ENCODE measurements around the gene BPIFB3. TPM values are rescaled to one million over a fixed set of nuclear protein-coding genes. Genes with fewer than 3 reads are reported as not detected.

The BPIFB3 gene
- total RNA-seq, 2 donors from 2014 or later, result not detected

- Histone ChIP-seq H3K27me3 (no peaks in the 10 kb centered on the region), H3K4me1 (no peaks in the 10 kb centered on the region), H3K27ac (no peak overlapping the region), H3K4me3 (no peak overlapping the region), H3K9me3 (no peaks in the 10 kb centered on the region), H3K36me3 (replicated peaks in 1 of 2; ENCODE audit: insufficient read depth in 1 of 2, low read depth in 2 of 2) (no peaks in the 10 kb centered on the region)
- no peak for DNase-seq
- 68 to 77% methylated on average over 9 to 10 of the region's 10 CpGs for WGBS, 2 donors
- intact Hi-C loops (cut with DNase I), result no loop called here
- ATAC-seq, result no peak
- TF ChIP-seq POLR2A (IDR thresholded peaks at IDR 0.05), result no peak
- TF ChIP-seq, protein P1, sequence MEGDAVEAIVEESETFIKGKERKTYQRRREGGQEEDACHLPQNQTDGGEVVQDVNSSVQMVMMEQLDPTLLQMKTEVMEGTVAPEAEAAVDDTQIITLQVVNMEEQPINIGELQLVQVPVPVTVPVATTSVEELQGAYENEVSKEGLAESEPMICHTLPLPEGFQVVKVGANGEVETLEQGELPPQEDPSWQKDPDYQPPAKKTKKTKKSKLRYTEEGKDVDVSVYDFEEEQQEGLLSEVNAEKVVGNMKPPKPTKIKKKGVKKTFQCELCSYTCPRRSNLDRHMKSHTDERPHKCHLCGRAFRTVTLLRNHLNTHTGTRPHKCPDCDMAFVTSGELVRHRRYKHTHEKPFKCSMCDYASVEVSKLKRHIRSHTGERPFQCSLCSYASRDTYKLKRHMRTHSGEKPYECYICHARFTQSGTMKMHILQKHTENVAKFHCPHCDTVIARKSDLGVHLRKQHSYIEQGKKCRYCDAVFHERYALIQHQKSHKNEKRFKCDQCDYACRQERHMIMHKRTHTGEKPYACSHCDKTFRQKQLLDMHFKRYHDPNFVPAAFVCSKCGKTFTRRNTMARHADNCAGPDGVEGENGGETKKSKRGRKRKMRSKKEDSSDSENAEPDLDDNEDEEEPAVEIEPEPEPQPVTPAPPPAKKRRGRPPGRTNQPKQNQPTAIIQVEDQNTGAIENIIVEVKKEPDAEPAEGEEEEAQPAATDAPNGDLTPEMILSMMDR (IDR thresholded peaks at IDR 0.05), result no peak
Measured at GRCh38 chr20:33026779-33027759, 26.6 kb upstream of the BPIFB3 start.

DNA sequence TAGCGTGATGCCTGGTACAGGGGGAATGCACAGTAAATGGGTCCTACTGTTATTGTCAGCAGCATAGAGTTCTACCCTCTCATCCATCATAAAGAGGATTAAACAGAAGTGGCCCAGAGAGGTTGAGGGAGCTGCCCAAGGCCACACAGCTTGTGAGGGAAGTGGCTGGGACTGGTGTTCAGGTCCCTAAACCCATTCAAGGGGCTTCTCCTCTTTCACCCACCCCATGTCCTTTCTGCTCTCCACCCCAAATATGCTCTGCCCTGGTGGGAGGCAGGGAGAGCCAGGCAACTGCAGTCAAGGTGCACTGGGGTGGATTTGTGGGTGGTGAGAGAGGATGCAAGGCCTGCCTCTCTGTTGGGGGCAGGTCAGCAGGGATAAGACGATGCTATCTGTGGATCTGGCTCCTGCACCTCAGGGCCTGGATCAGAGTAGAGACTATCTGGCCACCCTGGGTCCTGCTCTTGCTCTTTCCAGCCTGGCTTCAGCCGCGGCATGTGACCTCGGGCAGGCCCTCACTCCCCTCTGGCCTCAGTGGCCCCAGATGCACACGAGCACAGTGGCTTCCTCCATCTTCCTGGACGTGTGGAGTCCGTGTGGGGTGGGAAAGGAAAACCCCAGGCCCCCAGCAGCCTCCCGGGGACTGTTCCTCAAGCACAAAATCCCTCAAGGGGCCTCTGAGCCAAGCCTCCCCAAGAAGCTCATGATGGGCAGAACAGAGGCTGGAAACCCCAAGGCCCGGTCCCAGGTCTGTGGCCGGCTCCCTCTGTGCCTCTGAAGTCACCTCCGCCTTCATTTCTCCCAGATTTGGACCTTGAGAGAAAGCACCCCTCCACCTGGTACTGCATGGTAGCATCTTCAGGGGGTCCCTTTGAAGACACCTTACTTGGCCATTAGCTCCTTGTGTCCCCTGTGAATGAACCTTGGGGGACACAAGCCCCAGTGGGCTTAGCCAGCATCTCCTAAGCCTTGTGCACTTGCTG, 25.6 kb upstream of the BPIFB3 start:
- Histone ChIP-seq H3K4me3 (no peak overlapping the region), H3K36me3 (replicated peaks in 1 of 2; ENCODE audit: insufficient read depth in 1 of 2, low read depth in 2 of 2) (no peaks in the 10 kb centered on the region), H3K27me3 (no peaks in the 10 kb centered on the region), H3K27ac (no peak overlapping the region), H3K4me1 (no peaks in the 10 kb centered on the region), H3K9me3 (no peaks in the 10 kb centered on the region)
- no peak for ATAC-seq
- intact Hi-C loops (cut with DNase I), result no loop called here
- TF ChIP-seq, protein P1 (IDR thresholded peaks at IDR 0.05), result no peak
- TF ChIP-seq POLR2A (IDR thresholded peaks at IDR 0.05), result no peak
- 60 to 63% methylated on average over 2 to 12 of the region's 12 CpGs for WGBS, 2 donors
- DNase-seq, result no peak

DNA sequence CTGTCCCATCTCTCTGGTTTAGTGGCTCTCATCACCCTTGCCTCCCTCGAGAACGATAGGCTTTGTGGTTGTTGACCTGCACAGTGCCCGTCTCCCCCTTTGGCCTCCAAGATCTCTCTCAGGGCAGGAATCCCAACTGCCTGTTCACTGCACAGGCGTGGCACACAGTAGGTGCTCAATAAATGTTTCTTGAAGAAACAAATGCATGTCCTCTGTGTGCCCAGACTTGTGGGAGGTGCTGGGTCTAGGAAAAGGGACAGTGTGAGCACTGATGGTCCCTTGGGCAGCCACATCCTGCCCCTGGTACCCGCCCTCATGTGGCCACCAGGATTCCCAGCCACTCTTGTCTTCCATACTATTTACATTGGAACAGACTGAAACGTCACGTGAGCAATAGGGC, 24.8 kb upstream of the BPIFB3 start:
- no peaks in the 10 kb centered on the region for H3K9me3 ChIP-seq
- WGBS, 2 donors, result 38 to 54% methylated on average over 7 of the region's 7 CpGs
- no peaks in the 10 kb centered on the region for H3K27me3 ChIP-seq
- no peaks in the 10 kb centered on the region for H3K4me1 ChIP-seq
- intact Hi-C loops (cut with DNase I), result no loop called here
- TF ChIP-seq POLR2A (IDR thresholded peaks at IDR 0.05), result no peak
- TF ChIP-seq, protein P1 (IDR thresholded peaks at IDR 0.05), result no peak
- no peak overlapping the region for H3K27ac ChIP-seq
- no peak for ATAC-seq
- no peak overlapping the region for H3K4me3 ChIP-seq
- DNase-seq, result no peak
- no peaks in the 10 kb centered on the region for H3K36me3 ChIP-seq (replicated peaks in 1 of 2; ENCODE audit: insufficient read depth in 1 of 2, low read depth in 2 of 2)

DNA sequence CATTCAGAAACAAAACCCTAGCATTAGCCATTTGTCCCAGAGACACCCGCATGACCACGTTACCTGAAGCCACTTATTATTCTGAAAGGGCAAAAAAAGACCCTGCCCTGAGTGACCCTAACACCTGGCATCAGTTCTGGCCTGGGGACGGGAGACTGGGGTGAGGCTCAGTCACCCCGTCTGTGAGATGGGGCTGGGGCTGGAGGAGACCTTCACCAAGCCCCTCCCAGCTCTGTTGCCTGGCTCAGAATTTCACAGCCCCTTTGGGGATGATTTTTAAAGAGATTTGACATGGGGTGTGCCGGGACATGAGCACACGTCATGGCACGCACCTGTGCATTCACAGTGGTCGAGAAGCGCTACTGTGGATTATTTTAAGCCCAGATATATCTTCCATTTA, 23.6 kb upstream of the BPIFB3 start:
- no peak overlapping the region for H3K27ac ChIP-seq
- H3K27me3 ChIP-seq, result no peaks in the 10 kb centered on the region
- no peak for DNase-seq
- no peaks in the 10 kb centered on the region for H3K36me3 ChIP-seq (replicated peaks in 1 of 2; ENCODE audit: insufficient read depth in 1 of 2, low read depth in 2 of 2)
- intact Hi-C loops (cut with DNase I), result no loop called here
- H3K4me1 ChIP-seq, result no peaks in the 10 kb centered on the region
- no peaks in the 10 kb centered on the region for H3K9me3 ChIP-seq
- ATAC-seq, result no peak
- 65 to 70% methylated on average over 9 of the region's 9 CpGs for WGBS, 2 donors
- no peak for TF ChIP-seq POLR2A (IDR thresholded peaks at IDR 0.05)
- TF ChIP-seq, protein P1 (IDR thresholded peaks at IDR 0.05), result no peak
- H3K4me3 ChIP-seq, result no peak overlapping the region
